Measurements from ENCODE around the gene EVA1C. TPM values are rescaled to one million over a fixed set of nuclear protein-coding genes. Genes with fewer than 3 reads are reported as not detected.

Gene EVA1C
- polyA plus RNA-seq, 1 donor (not counting 4 experiments of a cell fraction or from before 2014, with no cell fraction given): 15.3 TPM

- no peaks in the 10 kb centered on the region for H3K36me3 ChIP-seq (ENCODE audit: control insufficient read depth in 2 of 2, extremely low read depth in 1 of 2, insufficient read depth in 2 of 2, low read length in 2 of 2)
- no peak overlapping the region for H3K4me2 ChIP-seq (ENCODE audit: control insufficient read depth, extremely low read depth, insufficient read depth, low read depth, low read length)
- TF ChIP-seq EZH2 (IDR thresholded peaks at IDR 0.05; ENCODE audit: low read length): no peak
- TF ChIP-seq, protein P1, sequence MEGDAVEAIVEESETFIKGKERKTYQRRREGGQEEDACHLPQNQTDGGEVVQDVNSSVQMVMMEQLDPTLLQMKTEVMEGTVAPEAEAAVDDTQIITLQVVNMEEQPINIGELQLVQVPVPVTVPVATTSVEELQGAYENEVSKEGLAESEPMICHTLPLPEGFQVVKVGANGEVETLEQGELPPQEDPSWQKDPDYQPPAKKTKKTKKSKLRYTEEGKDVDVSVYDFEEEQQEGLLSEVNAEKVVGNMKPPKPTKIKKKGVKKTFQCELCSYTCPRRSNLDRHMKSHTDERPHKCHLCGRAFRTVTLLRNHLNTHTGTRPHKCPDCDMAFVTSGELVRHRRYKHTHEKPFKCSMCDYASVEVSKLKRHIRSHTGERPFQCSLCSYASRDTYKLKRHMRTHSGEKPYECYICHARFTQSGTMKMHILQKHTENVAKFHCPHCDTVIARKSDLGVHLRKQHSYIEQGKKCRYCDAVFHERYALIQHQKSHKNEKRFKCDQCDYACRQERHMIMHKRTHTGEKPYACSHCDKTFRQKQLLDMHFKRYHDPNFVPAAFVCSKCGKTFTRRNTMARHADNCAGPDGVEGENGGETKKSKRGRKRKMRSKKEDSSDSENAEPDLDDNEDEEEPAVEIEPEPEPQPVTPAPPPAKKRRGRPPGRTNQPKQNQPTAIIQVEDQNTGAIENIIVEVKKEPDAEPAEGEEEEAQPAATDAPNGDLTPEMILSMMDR (optimal IDR thresholded peaks at IDR 0.05 in 1 of 3, IDR thresholded peaks at IDR 0.05 in 1 of 3, conservative IDR thresholded peaks at IDR 0.05 in 1 of 3; ENCODE audit: extremely low read depth in 1 of 3, insufficient read depth in 2 of 3, low read length in 3 of 3): no peak
- H3K4me1 ChIP-seq (ENCODE audit: control insufficient read depth, extremely low read depth, insufficient read depth, low read length): peaks cover 8% of the 10 kb centered on the region
- H3K9ac ChIP-seq (ENCODE audit: control insufficient read depth, extremely low read depth, insufficient read depth, low read length): no peak overlapping the region
- dilution Hi-C loops (cut with MboI; ENCODE audit: extremely low pct_ligation_motif_present, low sequenced_read_pairs): no loop called here
- H3K9me1 ChIP-seq (ENCODE audit: control insufficient read depth, extremely low read depth, insufficient read depth, low read length): no peaks in the 10 kb centered on the region
- H3K79me2 ChIP-seq (ENCODE audit: control insufficient read depth, insufficient read depth, low read length): no peaks in the 10 kb centered on the region
- DNase-seq (ENCODE audit: low read depth, low spot score) (no peak), FAIRE-seq (no peak)
- no peak overlapping the region for H2AFZ ChIP-seq (ENCODE audit: control insufficient read depth, low read length)
- H3K4me3 ChIP-seq (ENCODE audit: control insufficient read depth in 2 of 3, extremely low read depth in 1 of 3, insufficient read depth in 2 of 3, low read depth in 1 of 3, low read length in 3 of 3): no peak overlapping the region
- H3K27ac ChIP-seq (ENCODE audit: control insufficient read depth, insufficient read depth, low read length): no peak overlapping the region
- H3K27me3 ChIP-seq (ENCODE audit: control insufficient read depth, extremely low read depth, insufficient read depth, low read length): no peaks in the 10 kb centered on the region
- no peaks in the 10 kb centered on the region for H3K9me3 ChIP-seq (ENCODE audit: control insufficient read depth, low read depth, low read length)
- H4K20me1 ChIP-seq (ENCODE audit: control insufficient read depth, extremely low read depth, insufficient read depth, low read length): no peaks in the 10 kb centered on the region
Measured at GRCh38 chr21:32437729-32438128, 25.2 kb downstream of the EVA1C start.

- DNase-seq (ENCODE audit: low read depth, low spot score) (no peak), FAIRE-seq (no peak)
- no peak for TF ChIP-seq EZH2 (IDR thresholded peaks at IDR 0.05; ENCODE audit: low read length)
- TF ChIP-seq, protein P1 (optimal IDR thresholded peaks at IDR 0.05 in 1 of 3, IDR thresholded peaks at IDR 0.05 in 1 of 3, conservative IDR thresholded peaks at IDR 0.05 in 1 of 3; ENCODE audit: extremely low read depth in 1 of 3, insufficient read depth in 2 of 3, low read length in 3 of 3): no peak
- Histone ChIP-seq H3K79me2 (ENCODE audit: control insufficient read depth, insufficient read depth, low read length) (no peaks in the 10 kb centered on the region), H3K4me1 (ENCODE audit: control insufficient read depth, extremely low read depth, insufficient read depth, low read length) (peaks cover 6% of the 10 kb centered on the region), H3K9me1 (ENCODE audit: control insufficient read depth, extremely low read depth, insufficient read depth, low read length) (no peaks in the 10 kb centered on the region), H3K36me3 (ENCODE audit: control insufficient read depth in 2 of 2, extremely low read depth in 1 of 2, insufficient read depth in 2 of 2, low read length in 2 of 2) (no peaks in the 10 kb centered on the region), H3K27me3 (ENCODE audit: control insufficient read depth, extremely low read depth, insufficient read depth, low read length) (no peaks in the 10 kb centered on the region), H3K27ac (ENCODE audit: control insufficient read depth, insufficient read depth, low read length) (peak overlapping the region; percentile 47), H3K9ac (ENCODE audit: control insufficient read depth, extremely low read depth, insufficient read depth, low read length) (no peak overlapping the region), H3K9me3 (ENCODE audit: control insufficient read depth, low read depth, low read length) (no peaks in the 10 kb centered on the region), H3K4me3 (ENCODE audit: control insufficient read depth in 2 of 3, extremely low read depth in 1 of 3, insufficient read depth in 2 of 3, low read depth in 1 of 3, low read length in 3 of 3) (no peak overlapping the region), H4K20me1 (ENCODE audit: control insufficient read depth, extremely low read depth, insufficient read depth, low read length) (no peaks in the 10 kb centered on the region), H2AFZ (ENCODE audit: control insufficient read depth, low read length) (no peak overlapping the region), H3K4me2 (ENCODE audit: control insufficient read depth, extremely low read depth, insufficient read depth, low read depth, low read length) (no peak overlapping the region)
- dilution Hi-C loops (cut with MboI; ENCODE audit: extremely low pct_ligation_motif_present, low sequenced_read_pairs): no loop called here
Measured at GRCh38 chr21:32442566-32443318, 30.2 kb downstream of the EVA1C start.

All from keratinocyte (primary cell).